ENCODE data around the gene SLC5A4. TPM values are rescaled to one million over a fixed set of nuclear protein-coding genes. Genes with fewer than 3 reads are reported as not detected.

SLC5A4 gene
- total and polyA plus RNA-seq, 2 of the 4 experiments (the other 2 are of a cell fraction), result 0.10 to 0.18 TPM

DNA sequence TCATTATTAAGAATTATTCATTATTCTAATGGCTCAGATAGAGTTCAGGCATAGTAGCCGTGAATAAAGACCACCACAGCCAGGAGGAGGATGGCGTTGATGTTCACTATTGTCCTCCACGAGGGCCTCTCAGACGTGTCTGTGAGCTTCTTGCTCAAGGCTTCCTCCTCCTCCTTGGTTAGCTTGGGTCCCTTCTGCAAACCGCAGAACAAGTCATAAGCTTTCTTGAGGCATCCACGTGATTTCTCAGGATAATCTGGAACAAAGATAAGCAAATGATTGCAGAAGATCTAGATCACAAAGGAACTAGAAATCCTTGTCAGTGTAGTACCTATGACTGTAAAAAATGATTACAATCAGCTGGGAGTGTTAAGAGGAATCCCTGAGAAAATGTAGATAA is 36.7 kb downstream of the SLC5A4 start:
- H3K14ac ChIP-seq (replicated peaks; ENCODE audit: low read depth, low read length), result no peak overlapping the region
- no peak overlapping the region for H3K18ac ChIP-seq (ENCODE audit: low read depth, low read length)
- no peak overlapping the region for H2BK15ac ChIP-seq (ENCODE audit: low read depth, low read length)
- no peaks in the 10 kb centered on the region for H3K79me1 ChIP-seq (ENCODE audit: low read depth in 1 of 2, low read length in 2 of 2)
- no peak overlapping the region for H4K8ac ChIP-seq (ENCODE audit: low read depth in 2 of 2, low read length in 2 of 2)
- BruUV-seq (replicated peaks), result no TSS peak
- H3K23ac ChIP-seq (ENCODE audit: low read depth, low read length), result no peak overlapping the region
- ChIA-PET CTCF (no interaction called here), POLR2A (ENCODE audit: unreplicated experiment) (no interaction called here)
- no peak overlapping the region for H4K5ac ChIP-seq (ENCODE audit: low read depth, low read length)
- H2AK5ac ChIP-seq (ENCODE audit: low read depth, low read length), result no peak overlapping the region
- ATAC-seq (ENCODE audit: low read depth) (no peak), DNase-seq (no peak)
- H2AFZ ChIP-seq (replicated peaks; ENCODE audit: low read length, poor library complexity), result no peak overlapping the region
- H3K9me1 ChIP-seq (ENCODE audit: insufficient read depth, low read length), result no peaks in the 10 kb centered on the region
- no peak overlapping the region for H2BK20ac ChIP-seq (ENCODE audit: low read depth, low read length)
- no peak overlapping the region for H2BK120ac ChIP-seq (ENCODE audit: low read depth, low read length)
- no peak overlapping the region for H3K4me3 ChIP-seq (ENCODE audit: insufficient read depth, low read depth, low read length)
- intact Hi-C loops (cut with micrococcal nuclease), result no loop called here
- in situ Hi-C loops (cut with MboI; ENCODE audit: low sequenced_read_pairs), result no loop called here
- no peaks in the 10 kb centered on the region for H3K4me1 ChIP-seq (ENCODE audit: control insufficient read depth, insufficient read depth, low read length)
- no peaks in the 10 kb centered on the region; the same call in 1 of the 2 replicates for H3K27me3 ChIP-seq (ENCODE audit: control insufficient read depth, insufficient read depth, low read length)
- dilution Hi-C loops (cut with HindIII; ENCODE audit: low sequenced_read_pairs, unreplicated experiment), result no loop called here
- no peak overlapping the region for H4K91ac ChIP-seq (ENCODE audit: insufficient read depth, low read depth, low read length)
- H3K27ac ChIP-seq (ENCODE audit: insufficient read depth, low read length), result no peak overlapping the region
- no peak overlapping the region for H3K4me2 ChIP-seq (ENCODE audit: low read depth, low read length)
- no peak overlapping the region for H2AK9ac ChIP-seq (replicated peaks; ENCODE audit: low read depth, low read length, poor library complexity)
- H4K20me1 ChIP-seq (ENCODE audit: insufficient read depth, low read length), result no peaks in the 10 kb centered on the region
- no peak overlapping the region for H3K9ac ChIP-seq (ENCODE audit: low read depth, low read length)
- no peak for TF ChIP-seq BHLHE40 (IDR thresholded peaks at IDR 0.05; ENCODE audit: low read depth, low read length)
- no peak for TF ChIP-seq MXI1 (IDR thresholded peaks at IDR 0.05; ENCODE audit: borderline replicate concordance, low read depth, low read length)
- no peak for TF ChIP-seq CHD1 (IDR thresholded peaks at IDR 0.05; ENCODE audit: low read depth, low read length)
- TF ChIP-seq CEBPB (IDR thresholded peaks at IDR 0.05; ENCODE audit: low read depth, low read length), result no peak
- TF ChIP-seq, protein P1, sequence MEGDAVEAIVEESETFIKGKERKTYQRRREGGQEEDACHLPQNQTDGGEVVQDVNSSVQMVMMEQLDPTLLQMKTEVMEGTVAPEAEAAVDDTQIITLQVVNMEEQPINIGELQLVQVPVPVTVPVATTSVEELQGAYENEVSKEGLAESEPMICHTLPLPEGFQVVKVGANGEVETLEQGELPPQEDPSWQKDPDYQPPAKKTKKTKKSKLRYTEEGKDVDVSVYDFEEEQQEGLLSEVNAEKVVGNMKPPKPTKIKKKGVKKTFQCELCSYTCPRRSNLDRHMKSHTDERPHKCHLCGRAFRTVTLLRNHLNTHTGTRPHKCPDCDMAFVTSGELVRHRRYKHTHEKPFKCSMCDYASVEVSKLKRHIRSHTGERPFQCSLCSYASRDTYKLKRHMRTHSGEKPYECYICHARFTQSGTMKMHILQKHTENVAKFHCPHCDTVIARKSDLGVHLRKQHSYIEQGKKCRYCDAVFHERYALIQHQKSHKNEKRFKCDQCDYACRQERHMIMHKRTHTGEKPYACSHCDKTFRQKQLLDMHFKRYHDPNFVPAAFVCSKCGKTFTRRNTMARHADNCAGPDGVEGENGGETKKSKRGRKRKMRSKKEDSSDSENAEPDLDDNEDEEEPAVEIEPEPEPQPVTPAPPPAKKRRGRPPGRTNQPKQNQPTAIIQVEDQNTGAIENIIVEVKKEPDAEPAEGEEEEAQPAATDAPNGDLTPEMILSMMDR (conservative IDR thresholded peaks at IDR 0.05; ENCODE audit: low read depth, low read length), result no peak
- no peak for TF ChIP-seq RCOR1 (IDR thresholded peaks at IDR 0.05; ENCODE audit: insufficient replicate concordance, low read length)
- no peak for TF ChIP-seq NFE2L2 (IDR thresholded peaks at IDR 0.05; ENCODE audit: low read depth, low read length)
- no peak for TF ChIP-seq USF2 (IDR thresholded peaks at IDR 0.05; ENCODE audit: low read depth, low read length)
- no peak for TF ChIP-seq MAFK (IDR thresholded peaks at IDR 0.05; ENCODE audit: low read depth, low read length)
- no peak for TF ChIP-seq FOS (IDR thresholded peaks at IDR 0.05; ENCODE audit: low read depth, low read length)
- no peak for TF ChIP-seq RFX5 (IDR thresholded peaks at IDR 0.05; ENCODE audit: low read depth, low read length)
- no peak for TF ChIP-seq SMC3 (IDR thresholded peaks at IDR 0.05; ENCODE audit: low read depth, low read length)
- TF ChIP-seq POLR2A (IDR thresholded peaks at IDR 0.05; ENCODE audit: low read depth, low read length), result no peak
- TF ChIP-seq RAD21 (IDR thresholded peaks at IDR 0.05; ENCODE audit: low read length), result no peak
- TF ChIP-seq, protein P2, sequence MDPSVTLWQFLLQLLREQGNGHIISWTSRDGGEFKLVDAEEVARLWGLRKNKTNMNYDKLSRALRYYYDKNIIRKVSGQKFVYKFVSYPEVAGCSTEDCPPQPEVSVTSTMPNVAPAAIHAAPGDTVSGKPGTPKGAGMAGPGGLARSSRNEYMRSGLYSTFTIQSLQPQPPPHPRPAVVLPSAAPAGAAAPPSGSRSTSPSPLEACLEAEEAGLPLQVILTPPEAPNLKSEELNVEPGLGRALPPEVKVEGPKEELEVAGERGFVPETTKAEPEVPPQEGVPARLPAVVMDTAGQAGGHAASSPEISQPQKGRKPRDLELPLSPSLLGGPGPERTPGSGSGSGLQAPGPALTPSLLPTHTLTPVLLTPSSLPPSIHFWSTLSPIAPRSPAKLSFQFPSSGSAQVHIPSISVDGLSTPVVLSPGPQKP (IDR thresholded peaks at IDR 0.05; ENCODE audit: borderline replicate concordance, low read depth, low read length), result no peak
- no peak for TF ChIP-seq MAZ (IDR thresholded peaks at IDR 0.05; ENCODE audit: borderline replicate concordance, low read depth, low read length)
- H3K9me3 ChIP-seq (ENCODE audit: control insufficient read depth, insufficient read depth, low read length), result no peaks in the 10 kb centered on the region
- WGBS, 2 experiments (ENCODE audit: extremely low coverage in 2 of 2, insufficient read length in 1 of 2), result no CpG with 5 or more reads among the region's 6 CpGs
- H2BK5ac ChIP-seq (ENCODE audit: low read depth, low read length, poor library complexity, severe bottlenecking), result no peak overlapping the region
- no peak overlapping the region for H3K4ac ChIP-seq (ENCODE audit: low read depth, low read length)
- no peak overlapping the region for H3K56ac ChIP-seq (ENCODE audit: extremely low read depth, insufficient read depth, low read length)
- H3K36me3 ChIP-seq (ENCODE audit: control insufficient read depth, insufficient read depth, low read length), result no peaks in the 10 kb centered on the region

Measured in IMR-90 (cell line).